HG03064 (cell line): ENCODE data around the gene DLEU7.

ENCODE experiments used
- ATAC-seq: cut with Tn5 transposase; IDR thresholded peaks from one replicate; pipeline ENCODE4 v1.9.1; 2021; ENCODE audit warnings: low read depth; ENCODE audit not compliant: unreplicated experiment

The DLEU7 gene

DNA sequence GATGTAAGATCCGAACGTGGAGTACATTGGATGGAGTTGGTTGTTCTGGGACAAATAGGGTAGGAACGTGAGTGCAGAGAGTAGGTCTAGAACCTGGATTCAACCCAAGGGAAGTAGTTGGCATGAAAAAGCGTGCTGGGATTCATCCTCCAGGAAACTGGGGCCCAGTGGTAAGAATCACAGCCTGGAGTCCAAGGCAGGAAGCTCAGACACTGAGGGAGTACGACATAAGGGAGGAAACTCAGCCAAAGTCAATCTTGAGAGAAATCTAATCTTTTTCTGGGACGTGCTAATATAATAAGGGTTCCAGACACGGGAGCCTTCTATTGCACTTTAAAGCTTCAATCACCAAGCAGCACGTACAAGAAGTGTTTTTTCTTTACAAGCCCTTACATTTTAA, 46.4 kb downstream of the DLEU7 start:
- no peak for ATAC-seq

DNA sequence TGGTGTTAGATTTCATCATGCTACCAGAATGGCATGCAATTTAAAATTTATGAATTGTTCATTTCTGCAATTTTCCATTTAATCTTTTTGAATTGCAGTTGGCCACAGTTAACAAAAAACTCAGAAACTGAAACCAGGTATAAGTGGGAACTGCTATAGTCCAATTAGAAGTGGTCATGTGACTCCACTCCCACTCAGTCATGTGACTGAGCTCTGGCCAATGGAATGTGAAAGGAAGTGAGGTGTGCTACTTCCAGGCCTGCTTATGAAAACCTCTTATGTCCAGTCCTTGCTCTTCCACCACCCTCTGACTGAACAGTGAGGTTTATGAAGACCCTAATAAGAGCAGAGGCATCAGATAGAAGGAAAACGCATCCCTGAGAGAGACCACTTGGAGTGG, 47.0 kb downstream of the DLEU7 start:
- no peak for ATAC-seq

DNA sequence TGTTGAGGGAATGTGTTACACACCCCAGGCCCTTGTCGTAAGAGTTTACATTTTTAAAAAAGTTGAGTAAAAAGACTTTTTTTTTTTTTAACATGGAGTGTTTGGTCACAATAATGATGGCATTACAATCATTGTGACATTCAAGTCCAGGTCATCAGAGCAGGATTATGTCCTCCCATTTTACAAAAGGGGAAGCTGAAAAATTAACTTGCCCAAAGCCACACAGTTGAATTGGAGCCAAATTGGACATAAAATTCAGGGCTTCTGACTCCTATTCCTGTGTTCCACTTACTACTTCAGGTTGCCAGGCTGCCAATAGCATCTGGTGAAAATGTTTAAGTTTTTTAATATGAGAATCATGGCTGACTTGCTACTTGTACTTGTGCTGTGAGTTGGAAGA, 49.3 kb downstream of the DLEU7 start:
- ATAC-seq: no peak

DNA sequence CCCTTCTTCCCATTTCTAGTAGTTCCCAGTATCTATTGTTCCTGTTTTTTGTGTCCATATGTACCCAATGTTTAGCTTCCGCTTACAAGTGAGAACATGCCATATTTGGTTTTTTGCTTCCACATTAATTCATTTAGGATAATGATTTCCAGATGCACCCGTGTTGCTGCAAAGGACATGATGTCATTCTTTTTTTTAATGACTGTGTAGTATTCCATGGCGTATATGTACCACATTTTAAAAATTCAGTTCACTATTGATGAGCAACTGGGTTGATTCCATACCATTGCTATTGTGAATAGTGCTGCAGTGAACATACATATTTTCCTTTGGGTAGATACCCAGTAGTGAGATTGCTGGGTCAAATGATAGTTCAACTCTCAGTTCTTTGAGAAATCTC, 50.5 kb downstream of the DLEU7 start:
- no peak for ATAC-seq

DNA sequence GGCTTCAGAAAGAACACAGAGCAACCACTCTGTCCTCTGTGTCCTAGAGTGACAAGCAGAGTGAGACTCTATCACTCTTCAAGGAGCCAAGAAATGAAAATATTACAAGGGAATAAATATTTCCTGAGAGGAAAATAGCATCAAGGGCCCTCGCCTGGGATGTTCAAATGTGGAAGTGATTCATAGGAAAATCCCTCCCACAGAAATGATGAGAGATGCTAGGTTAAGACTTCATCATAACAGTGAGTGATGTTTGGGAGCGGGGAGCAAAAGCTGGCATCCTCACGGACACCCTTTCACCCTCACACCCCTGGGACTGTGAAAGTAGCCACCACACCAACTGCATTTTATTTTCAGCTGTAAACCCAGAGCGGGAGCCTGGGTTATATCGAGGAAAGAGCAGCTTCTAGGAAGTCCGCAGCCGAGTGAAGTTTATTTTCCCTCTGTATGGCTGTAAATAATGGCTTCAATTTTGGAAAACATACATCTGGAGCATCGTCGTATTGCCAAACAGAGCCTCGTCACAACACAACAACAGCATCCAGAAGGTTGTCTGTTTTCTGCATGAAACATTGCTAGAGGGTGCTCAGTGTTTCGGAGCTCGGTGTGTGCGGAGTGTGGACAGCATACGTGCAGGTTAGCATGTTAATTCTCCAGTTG, 54.8 kb downstream of the DLEU7 start:
- no peak for ATAC-seq

DNA sequence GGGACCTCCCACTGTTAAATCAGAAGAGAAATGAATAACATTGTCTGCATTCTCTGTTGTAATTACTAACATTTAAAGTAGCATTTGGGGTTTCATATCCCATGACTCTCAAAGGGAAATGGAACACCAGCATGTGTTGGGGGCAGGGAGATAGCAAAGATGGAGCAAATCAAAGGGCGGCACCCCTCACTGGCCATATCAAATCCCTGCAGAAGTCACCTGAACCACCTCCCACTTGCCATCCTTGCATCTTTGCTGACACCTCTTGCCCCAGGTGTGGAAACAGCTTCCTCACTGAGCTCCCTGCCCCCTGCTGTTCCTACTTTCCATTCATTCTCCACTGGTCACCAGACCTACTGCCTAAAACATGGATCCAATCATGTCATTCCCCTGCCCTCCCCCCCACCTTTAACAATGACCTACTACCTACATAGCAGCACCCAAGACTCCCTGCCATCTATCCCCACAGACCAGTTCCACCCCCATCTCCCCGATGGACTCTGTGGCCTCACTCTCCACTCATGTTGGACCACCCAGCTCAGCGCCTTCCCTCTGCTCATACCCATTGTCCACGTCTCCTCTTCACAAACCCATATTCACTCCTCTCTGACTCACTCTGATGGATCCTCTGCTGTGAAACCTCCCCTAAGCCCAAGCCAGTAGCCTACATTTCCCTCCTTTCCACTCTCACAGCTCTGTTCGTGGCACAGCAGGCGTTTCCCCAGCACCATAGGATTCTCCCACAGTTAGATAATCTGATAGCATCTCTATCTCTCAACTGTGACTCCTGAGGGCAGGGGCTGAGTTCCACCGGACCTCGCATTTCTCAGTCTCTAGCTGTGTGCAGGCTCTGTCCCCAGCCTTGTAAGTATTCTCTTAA, 55.9 kb downstream of the DLEU7 start:
- ATAC-seq: no peak

DNA sequence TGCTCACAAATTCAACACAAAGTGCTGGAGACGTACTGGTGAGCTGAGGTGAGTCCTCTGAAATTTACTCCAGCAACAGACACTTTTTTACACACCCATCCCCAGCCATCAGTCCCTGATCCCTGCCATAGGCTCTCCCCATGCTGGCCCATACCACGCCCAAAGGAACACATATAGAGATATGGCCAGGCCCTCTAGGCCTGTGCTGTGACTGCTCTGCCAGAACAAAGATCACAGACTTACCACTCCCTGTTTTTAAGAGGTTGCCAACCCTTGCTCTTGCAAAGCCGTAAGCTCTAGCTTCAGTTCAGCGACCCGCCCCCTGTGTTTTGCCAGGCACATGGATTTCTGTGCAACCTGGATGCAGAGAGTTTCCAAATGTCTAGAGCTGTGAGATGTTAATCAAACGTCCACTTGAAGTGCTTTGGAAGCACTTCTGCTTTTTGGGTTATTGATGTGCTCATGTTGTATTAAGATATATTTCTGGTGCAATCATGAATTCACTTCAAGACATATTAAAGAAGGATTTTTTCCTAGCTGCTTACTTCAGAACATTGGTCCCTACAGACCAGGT, 59.7 kb downstream of the DLEU7 start:
- no peak for ATAC-seq

DNA sequence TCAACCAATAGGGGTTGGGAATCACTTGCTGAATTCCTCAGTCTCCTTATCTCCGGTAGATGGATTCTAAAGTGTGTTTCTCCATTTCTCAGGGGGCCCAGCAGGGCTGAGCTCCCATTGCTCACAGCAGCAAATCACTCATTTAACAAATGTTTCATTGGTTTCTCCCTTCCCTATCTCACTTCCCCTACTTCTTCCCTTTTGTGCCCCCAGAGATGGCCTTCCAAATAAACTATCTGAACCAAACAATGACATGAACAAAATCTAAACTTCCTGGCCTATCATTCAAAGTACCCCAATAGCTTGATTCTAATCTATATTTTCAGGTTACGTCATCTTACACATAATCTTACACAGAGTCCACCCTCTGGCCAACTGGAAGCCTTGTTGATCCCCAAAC, 60.4 kb downstream of the DLEU7 start:
- no peak for ATAC-seq

DNA sequence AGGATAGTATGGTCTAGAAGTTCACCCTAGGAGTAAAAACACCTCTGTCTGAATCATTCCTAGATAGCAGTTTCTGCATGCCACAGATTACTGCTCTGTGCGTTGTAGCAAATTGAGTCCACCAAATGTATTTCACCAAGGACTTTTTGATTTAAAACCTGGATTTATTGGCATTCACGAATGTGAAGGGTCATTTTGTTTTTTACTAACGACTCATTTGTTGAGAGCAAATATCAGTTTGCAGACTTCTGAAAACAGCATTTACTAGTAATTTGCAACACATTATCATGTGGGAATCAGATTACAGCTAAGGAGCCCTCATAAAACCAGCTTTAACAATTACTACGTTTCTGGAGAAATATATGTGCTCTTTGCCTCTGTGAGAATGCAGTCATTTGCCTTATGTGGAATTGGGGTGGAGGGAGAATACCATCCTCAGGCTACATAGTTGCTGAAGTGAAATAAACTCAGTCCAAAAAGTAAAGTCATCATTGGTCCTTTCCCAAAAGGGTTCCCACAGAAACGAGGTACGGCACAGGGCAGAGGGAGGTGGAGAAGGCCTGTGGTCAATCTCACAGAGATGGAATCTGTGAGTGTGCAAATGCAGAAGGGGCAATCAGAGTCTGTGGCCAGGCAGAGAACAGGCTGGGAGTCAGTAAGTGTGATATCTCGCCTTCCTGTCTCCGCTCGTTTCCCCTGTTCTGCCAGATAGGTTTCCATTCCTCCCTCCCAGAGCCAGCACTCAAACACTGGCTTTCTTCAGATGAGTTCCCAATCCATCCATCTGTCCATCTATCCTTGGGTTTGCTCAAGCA, 63.1 kb downstream of the DLEU7 start:
- no peak for ATAC-seq

DNA sequence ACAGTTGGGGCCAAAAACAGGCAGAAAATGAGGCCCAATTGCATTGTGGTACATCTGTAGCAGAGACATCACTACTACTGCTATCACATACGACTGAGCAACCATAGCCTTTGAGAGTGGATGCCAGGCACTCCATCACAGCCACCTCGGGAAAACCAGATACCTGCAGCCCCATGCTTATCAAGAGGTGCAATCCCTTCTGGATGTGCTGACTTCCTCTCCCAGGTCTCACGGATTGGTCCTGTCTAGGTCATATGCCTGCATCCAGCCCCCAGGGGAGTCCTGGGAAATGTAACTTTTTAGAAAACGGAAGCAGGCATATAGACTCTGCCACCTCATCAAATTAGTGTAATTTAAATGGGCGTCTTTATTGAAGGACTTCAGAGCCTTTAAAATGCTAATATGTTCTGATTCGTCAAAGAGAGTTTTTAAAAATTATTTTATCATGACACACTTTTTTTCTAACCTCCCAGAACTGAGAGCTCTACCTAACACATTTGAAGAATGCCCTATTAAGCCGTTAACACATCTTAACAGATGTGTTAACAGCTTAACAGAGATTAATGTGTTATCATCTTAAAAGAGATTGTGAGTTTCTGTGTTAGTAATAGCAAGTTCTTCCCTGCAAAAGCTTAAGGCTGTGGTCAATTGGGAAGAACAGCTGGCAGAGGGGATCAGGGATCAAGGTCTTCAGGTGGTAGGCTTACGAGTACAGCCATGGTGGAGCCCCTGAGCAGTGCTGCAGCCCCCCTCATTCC, 63.9 kb downstream of the DLEU7 start:
- no peak for ATAC-seq
